HFF-Myc (cell line): Measurements from ENCODE around the gene ZNF407.

Source experiments
- DNase-seq: peaks from one replicate; pipeline ENCODE4 v3.0.0-alpha.2; 2011; ENCODE audit warnings: low read depth; ENCODE audit errors: extremely low read depth
- H3K4me3 ChIP-seq: replicated peaks from 2 replicates; pipeline ENCODE4 v1.5.1; 2011; ENCODE audit warnings: low read depth, mild to moderate bottlenecking, control low read depth, low read length
- CTCF ChIP-seq: IDR thresholded peaks from 2 replicates; pipeline ENCODE4 v1.5.1; 2012; ENCODE audit warnings: mild to moderate bottlenecking, low read depth, low read length, control low read depth; ENCODE audit errors: missing control alignments

Gene ZNF407

GRCh38 chr18:74695170-74695569 lies 97.5 kb downstream of the ZNF407 start:
- no peak for DNase-seq
- H3K4me3 ChIP-seq, result no peak overlapping the region
- no peak for TF ChIP-seq CTCF

- DNase-seq, result no peak
- H3K4me3 ChIP-seq, result no peak overlapping the region
- no peak for TF ChIP-seq CTCF
These were observed 101.2 kb downstream of the ZNF407 start for GRCh38 chr18:74698881-74699280.

GRCh38 chr18:74699455-74699854 lies 101.8 kb downstream of the ZNF407 start:
- no peak for DNase-seq
- no peak overlapping the region for H3K4me3 ChIP-seq
- no peak for TF ChIP-seq CTCF

- no peak overlapping the region for H3K4me3 ChIP-seq
- DNase-seq, result no peak
- no peak for TF ChIP-seq CTCF
These were observed 105.3 kb downstream of the ZNF407 start for GRCh38 chr18:74702950-74703349.

- no peak for DNase-seq
- TF ChIP-seq CTCF, result no peak
- no peak overlapping the region for H3K4me3 ChIP-seq
These were observed 110.5 kb downstream of the ZNF407 start for GRCh38 chr18:74708169-74708568.

- no peak for TF ChIP-seq CTCF
- DNase-seq, result no peak
- no peak overlapping the region for H3K4me3 ChIP-seq
These were observed 111.8 kb downstream of the ZNF407 start for GRCh38 chr18:74709452-74709851.

GRCh38 chr18:74714120-74714519 lies 116.5 kb downstream of the ZNF407 start:
- no peak for TF ChIP-seq CTCF
- no peak overlapping the region for H3K4me3 ChIP-seq
- DNase-seq, result no peak
